Measurements from ENCODE around the gene ANKRD30A. TPM values are rescaled to one million over a fixed set of nuclear protein-coding genes. Genes with fewer than 3 reads are reported as not detected.

ANKRD30A gene
- total and polyA plus RNA-seq, 4 donors = not detected

GRCh38 chr10:37401225-37401624 lies 275.8 kb downstream of the ANKRD30A start:
- Histone ChIP-seq H3K36me3 (ENCODE audit: control insufficient read depth in 4 of 4, insufficient read depth in 3 of 4, low read depth in 1 of 4, low read length in 3 of 4) (no peaks in the 10 kb centered on the region), H3K4me3 (ENCODE audit: low read depth in 1 of 3, low read length in 3 of 3) (no peak overlapping the region), H3K4me1 (ENCODE audit: control insufficient read depth in 4 of 4, insufficient read depth in 4 of 4, low read length in 3 of 4) (no peaks in the 10 kb centered on the region), H3K27me3 (ENCODE audit: control insufficient read depth in 4 of 4, insufficient read depth in 4 of 4, low read length in 3 of 4) (no peaks in the 10 kb centered on the region), H3K9me3 (ENCODE audit: control insufficient read depth in 4 of 4, low read length in 3 of 4) (no peaks in the 10 kb centered on the region), H3K9ac (ENCODE audit: low read depth in 1 of 2, low read length in 2 of 2) (no peak overlapping the region), H3K27ac (ENCODE audit: low read depth in 1 of 2, low read length in 2 of 2) (no peak overlapping the region)
- no peak for DNase-seq (ENCODE audit: low spot score)
- 47% methylated on average over 3 of the region's 3 CpGs for WGBS
- TF ChIP-seq RAD21 (IDR thresholded peaks at IDR 0.05) (no peak), NR2F2 (IDR thresholded peaks at IDR 0.05) (no peak), TAF1 (conservative IDR thresholded peaks at IDR 0.05) (no peak), CTCF (IDR thresholded peaks at IDR 0.05; ENCODE audit: low read depth, low read length, missing input control) (no peak), EGR1 (IDR thresholded peaks at IDR 0.05; ENCODE audit: low read depth in 2 of 2) (no peak), SP1 (IDR thresholded peaks at IDR 0.05) (no peak), HNF4G (IDR thresholded peaks at IDR 0.05) (no peak), ZBTB33 (IDR thresholded peaks at IDR 0.05) (no peak), FOXA2 (IDR thresholded peaks at IDR 0.05) (no peak), JUND (IDR thresholded peaks at IDR 0.05) (no peak), FOXA1 (IDR thresholded peaks at IDR 0.05) (no peak)

GRCh38 chr10:37403776-37404175 lies 278.4 kb downstream of the ANKRD30A start:
- no peak for TF ChIP-seq HNF4A (conservative IDR thresholded peaks at IDR 0.05)
- no peak for TF ChIP-seq SP1 (IDR thresholded peaks at IDR 0.05)
- TF ChIP-seq YY1 (IDR thresholded peaks at IDR 0.05) = no peak
- no peak for TF ChIP-seq TAF1 (conservative IDR thresholded peaks at IDR 0.05)
- no peak for TF ChIP-seq ATF3 (IDR thresholded peaks at IDR 0.05)
- no peak for TF ChIP-seq CTCF (IDR thresholded peaks at IDR 0.05; ENCODE audit: low read depth, low read length, missing input control)
- TF ChIP-seq FOXA1 (IDR thresholded peaks at IDR 0.05) = no peak
- Histone ChIP-seq H3K36me3 (ENCODE audit: control insufficient read depth in 4 of 4, insufficient read depth in 3 of 4, low read depth in 1 of 4, low read length in 3 of 4) (no peaks in the 10 kb centered on the region), H3K9ac (ENCODE audit: low read depth in 1 of 2, low read length in 2 of 2) (no peak overlapping the region), H3K4me3 (ENCODE audit: low read depth in 1 of 3, low read length in 3 of 3) (no peak overlapping the region), H3K9me3 (ENCODE audit: control insufficient read depth in 4 of 4, low read length in 3 of 4) (no peaks in the 10 kb centered on the region), H3K4me1 (ENCODE audit: control insufficient read depth in 4 of 4, insufficient read depth in 4 of 4, low read length in 3 of 4) (no peaks in the 10 kb centered on the region), H3K27ac (ENCODE audit: low read depth in 1 of 2, low read length in 2 of 2) (no peak overlapping the region), H3K27me3 (ENCODE audit: control insufficient read depth in 4 of 4, insufficient read depth in 4 of 4, low read length in 3 of 4) (no peaks in the 10 kb centered on the region)
- 54% methylated on average over 2 of the region's 2 CpGs for WGBS
- DNase-seq (ENCODE audit: low spot score) = no peak

Small RNAs within 50 kb of the gene (small RNA-seq; reads per million reads assigned to genes)
- gene RF00019 (not detected), gene RN7SL314P (not detected), gene RNU6-811P (not detected)

Measured in liver (tissue), 10 donors.